NK-92 treated with Interleukin-12 subunit alpha and Interleukin-12 subunit beta, amount 100 ng/mL, for 24 hours (cell line): ENCODE results near the gene NET1.
"Not testable (repeated sequence)": the region's sequence is repeated elsewhere in the genome, so short reads cannot be mapped to it uniquely, and the experiment has no call there.

Experiments used
- DNase-seq: peaks from one replicate; lab custom pipeline; 2025; lab: John Stamatoyannopoulos, UW

The NET1 gene, protein sequence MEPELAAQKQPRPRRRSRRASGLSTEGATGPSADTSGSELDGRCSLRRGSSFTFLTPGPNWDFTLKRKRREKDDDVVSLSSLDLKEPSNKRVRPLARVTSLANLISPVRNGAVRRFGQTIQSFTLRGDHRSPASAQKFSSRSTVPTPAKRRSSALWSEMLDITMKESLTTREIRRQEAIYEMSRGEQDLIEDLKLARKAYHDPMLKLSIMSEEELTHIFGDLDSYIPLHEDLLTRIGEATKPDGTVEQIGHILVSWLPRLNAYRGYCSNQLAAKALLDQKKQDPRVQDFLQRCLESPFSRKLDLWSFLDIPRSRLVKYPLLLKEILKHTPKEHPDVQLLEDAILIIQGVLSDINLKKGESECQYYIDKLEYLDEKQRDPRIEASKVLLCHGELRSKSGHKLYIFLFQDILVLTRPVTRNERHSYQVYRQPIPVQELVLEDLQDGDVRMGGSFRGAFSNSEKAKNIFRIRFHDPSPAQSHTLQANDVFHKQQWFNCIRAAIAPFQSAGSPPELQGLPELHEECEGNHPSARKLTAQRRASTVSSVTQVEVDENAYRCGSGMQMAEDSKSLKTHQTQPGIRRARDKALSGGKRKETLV

GRCh38 chr10:5412277-5412941 lies at the start of gene NET1:
Gene NET1 (plus strand): TSS chr10:5412557. CDS start chr10:5412693, 136 bp downstream.
- peak; percentile 71 for DNase-seq

DNA sequence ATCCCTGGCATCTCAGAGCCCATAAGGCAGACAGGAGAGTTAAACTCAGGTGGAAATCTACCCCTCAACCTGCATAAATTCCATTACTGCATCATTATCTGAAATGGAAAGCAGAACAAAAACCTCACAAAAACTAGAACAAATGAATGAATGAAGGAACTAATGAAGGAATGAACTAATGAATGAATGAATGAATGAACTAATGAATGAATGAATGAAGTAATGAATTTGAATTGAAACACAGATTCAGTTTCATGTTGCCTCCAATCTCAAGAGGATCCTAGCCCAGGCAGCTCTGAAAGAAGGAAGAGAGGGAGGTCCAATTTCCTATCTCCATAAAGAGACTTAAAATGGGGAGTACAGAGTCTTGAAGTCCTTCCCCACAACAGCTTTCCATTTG lies 49.5 kb upstream of the NET1 start:
- no peak for DNase-seq

DNA sequence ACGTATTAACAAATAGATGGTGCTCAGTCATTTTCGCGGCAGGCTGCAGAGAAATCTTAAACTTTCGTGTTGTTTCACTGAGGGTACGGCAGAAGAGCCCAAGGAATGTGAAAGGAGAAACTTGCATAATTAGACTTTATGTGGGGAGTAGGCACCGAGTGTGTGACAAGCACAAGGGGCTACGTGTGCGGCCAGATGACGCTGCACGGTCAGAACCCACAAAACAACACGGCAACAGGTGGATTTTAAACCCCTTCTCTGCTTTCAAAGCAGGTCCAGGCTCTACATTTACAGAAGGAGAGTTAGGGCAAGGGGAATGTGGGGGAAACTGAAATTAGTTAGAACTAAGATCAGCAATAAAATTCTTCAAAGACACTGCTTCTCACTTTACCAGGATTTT lies 48.0 kb upstream of the NET1 start:
- no peak for DNase-seq

- no peak for DNase-seq
These were observed 47.4 kb upstream of the NET1 start, which contains the start of gene UCN3 for GRCh38 chr10:5364890-5365338. Gene UCN3 (plus strand): TSS chr10:5364966. CDS start chr10:5373721, 8,755 bp downstream.

GRCh38 chr10:5365928-5366327 lies 46.4 kb upstream of the NET1 start:
- DNase-seq = no peak

GRCh38 chr10:5369362-5370158 lies 42.8 kb upstream of the NET1 start:
- no peak for DNase-seq

- DNase-seq = no peak
These were observed 41.6 kb upstream of the NET1 start for GRCh38 chr10:5370493-5371352.

DNA sequence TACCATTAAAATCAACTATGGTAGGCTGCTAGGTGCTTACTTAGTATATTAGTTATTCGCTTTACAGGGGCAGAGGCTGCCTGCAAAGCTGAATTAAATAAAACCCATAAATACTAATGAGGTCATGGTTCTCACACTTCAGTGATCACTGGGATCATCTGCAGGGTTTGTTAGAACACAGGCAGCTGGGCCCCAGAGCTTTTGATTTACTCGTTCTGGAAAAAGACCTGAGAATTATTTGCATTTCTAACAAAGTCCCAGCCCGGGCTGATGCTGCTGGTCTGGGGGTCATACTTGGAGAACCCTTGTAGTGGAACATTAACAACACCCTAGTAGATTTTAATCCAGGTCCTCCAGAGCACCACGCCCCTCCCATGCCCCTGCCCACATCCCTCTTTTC lies 39.0 kb upstream of the NET1 start:
- DNase-seq = no peak

DNA sequence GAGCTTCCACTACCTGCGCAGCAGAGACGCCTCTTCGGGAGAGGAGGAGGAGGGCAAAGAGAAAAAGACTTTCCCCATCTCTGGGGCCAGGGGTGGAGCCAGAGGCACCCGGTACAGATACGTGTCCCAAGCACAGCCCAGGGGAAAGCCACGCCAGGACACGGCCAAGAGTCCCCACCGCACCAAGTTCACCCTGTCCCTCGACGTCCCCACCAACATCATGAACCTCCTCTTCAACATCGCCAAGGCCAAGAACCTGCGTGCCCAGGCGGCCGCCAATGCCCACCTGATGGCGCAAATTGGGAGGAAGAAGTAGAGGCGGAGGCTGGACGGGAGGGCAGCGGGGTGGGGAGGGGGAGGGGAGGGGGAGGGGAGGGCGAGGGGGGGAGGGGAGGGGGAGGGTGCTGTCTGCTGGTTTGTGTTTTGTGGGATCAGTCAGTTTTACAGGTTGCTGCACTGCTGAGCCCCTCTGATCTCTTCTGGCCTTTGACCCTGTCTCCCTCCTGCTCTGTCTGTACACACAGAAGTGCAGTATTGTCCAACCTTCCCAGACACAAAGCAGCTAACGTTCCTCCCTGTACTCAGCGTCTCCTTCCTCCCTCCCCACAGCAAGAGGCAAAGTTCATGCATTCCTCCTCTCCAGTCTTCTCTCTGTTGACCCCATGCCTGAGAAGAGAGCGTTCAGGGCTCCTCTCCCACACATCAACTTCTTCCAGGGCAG lies 38.3 kb upstream of the NET1 start:
- no peak for DNase-seq

GRCh38 chr10:5376450-5376849 lies 35.9 kb upstream of the NET1 start:
- DNase-seq = no peak

DNA sequence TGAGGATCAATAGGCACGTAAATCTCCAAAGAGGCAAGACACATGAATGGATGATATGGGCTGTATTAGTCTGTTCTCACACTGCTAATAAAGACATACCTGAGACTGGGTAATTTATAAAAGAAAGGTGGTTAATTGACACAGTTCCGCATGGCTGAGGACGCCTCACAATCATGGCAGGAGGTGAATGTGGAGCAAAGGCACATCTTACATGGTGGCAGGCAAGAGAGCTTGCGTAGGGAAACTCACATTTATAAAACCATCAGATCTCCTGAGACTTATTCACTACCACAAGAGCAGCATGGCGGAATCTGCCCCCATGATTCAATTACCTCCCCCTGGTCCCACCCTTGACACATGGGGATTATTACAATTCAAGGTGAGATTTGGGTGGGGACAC lies 33.2 kb upstream of the NET1 start:
- not testable (repeated sequence) for DNase-seq

GRCh38 chr10:5380395-5380794 lies 32.0 kb upstream of the NET1 start:
- not testable (repeated sequence) for DNase-seq

GRCh38 chr10:5381187-5381586 lies 31.2 kb upstream of the NET1 start:
- DNase-seq = no peak

- DNase-seq = no peak
These were observed 27.1 kb upstream of the NET1 start for GRCh38 chr10:5385224-5385623.

- DNase-seq = no peak
These were observed 25.2 kb upstream of the NET1 start for GRCh38 chr10:5387169-5387568.

DNA sequence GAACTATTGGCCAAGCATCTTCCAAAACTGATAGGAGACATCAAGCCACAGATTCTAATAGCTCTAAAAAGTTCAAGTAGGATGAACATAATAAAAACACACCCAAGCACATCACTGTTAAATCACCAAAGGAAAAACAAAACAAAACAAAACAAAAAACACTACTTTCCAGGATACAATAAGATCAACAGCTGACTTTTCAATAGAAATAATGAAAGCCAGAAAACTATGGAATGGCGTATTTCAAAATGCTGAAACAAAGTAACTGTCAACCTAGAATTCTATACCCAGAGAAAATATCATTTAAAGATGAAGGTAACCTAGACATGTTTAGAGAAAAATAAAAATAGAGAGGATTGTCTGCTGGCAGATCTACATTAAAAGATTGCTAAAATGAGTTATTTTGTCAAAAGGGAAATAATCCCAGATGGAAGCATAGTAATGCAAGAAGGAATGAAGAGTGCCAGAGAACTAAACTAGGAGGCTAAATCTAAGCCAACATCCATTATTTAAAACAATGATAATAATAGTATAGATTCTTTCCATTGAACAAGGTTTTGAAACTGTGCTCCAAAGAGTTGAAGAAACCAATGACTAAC lies 21.7 kb upstream of the NET1 start:
- no peak for DNase-seq

DNA sequence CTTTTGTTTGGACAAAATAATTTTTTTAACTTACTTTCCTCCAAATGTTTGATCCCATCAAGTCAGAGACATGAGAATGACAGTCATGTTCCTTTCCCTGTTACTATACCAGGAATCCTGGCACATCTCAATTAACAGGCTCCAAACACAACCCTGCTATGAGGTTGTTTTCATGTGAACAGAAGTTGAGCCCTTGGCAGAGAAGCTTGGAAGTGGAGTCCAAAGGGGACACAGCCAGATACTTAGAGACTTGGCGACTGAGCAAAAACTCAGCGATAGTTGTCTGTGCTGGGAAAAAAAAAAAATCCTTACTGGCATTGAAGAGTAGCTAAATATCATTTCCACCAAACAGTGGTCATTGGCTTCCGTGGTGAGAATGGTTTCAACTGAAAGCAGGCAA lies 20.6 kb upstream of the NET1 start:
- DNase-seq = no peak

DNA sequence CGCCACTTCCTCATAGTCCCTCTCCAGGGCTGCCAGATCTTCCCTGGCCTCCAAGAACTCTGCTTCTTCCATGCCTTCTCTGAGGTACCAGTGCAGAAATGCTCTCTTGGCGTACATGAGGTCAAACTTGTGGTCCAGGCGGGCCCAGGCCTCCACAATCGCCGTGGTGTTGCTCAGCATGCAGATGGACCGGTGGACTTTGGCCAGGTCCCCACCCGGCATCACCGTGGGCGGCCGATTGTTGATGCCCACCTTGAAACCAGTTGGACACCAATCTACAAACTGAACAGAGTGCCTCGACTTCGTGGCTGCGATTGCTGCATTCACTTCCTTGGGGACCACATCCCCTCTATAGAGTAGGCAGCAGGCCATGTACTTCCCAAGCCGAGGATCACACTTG lies 18.8 kb upstream of the NET1 start:
- DNase-seq = no peak

DNA sequence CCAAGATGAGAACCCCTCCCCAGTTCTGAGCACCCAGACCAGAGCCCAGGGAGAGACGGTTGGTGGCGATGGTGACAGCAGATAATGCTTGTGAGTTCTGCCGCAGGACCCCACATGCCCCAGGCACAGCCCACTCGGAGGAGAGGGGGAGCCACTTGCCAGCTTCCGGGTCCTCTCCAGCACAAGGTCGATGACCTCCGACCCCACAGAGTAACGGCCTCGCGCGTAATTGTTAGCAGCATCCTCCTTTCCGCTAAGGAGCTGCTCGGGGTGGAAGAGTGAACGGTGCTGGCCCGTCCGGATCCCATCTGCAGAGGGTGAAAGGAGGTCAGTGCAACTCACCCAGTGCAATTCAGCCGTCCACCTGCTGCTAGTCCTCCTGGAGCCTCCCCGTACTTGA lies 17.2 kb upstream of the NET1 start:
- no peak for DNase-seq
